ENCODE results near the gene HOXB7.

HOXB7 gene

DNA sequence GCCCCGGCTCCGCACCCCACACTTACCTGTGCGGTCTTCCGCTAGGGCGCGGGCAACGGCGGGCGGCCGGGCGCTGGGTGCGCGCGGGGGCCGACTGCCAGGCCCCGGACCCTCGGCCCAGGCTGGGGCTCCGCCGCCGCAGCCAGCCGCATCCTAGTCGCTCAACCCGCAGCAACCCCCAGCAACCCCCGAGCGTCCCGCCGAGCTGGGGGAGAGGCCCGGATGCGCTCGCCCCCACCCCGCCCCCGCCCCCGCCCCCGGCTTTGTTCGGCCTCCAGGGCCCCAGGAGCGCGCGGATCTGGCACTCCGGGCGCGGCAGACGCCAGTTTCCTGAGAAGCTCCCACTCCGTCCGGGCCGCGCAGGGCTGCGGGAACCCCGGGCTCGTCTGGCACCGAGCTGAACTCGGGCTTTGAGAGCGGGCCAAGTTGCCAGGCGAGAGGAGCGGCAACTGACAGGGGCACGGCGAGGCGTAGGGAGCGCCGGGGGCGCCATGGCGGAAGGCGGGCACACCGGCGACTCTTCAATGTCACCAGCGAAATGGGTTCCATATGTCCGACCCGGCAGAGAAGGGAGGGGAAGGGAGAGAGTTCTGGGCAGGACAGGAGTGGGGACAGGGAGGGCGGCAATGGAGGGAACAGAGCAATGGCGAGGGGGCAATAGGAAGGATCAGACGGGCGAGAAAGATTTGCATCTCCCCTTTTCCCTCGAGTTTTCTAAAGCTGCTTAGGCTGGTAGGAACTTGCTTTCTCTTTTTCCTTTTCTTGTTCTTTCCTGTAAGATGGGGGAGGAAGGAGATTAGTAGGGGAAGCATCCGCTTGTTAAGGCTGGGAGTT is 46.4 kb downstream of the HOXB7 start:
- DNase-seq = no peak

DNA sequence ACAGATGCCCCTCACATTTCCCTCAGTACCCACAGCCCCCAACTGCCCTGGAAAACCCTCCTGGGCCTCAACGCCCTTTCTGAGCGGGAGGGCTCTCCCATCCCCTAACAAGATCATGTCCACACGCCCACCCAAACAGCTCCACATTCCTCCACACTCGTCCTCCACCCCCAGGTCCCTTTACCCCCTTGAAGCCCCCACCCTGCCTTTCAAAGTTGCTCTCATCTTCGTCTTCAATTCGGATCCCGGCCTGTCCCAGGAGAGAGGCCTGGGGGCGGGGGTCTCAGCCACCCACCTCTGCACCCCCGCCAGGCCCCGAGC is 47.0 kb downstream of the HOXB7 start:
- DNase-seq = no peak

DNA sequence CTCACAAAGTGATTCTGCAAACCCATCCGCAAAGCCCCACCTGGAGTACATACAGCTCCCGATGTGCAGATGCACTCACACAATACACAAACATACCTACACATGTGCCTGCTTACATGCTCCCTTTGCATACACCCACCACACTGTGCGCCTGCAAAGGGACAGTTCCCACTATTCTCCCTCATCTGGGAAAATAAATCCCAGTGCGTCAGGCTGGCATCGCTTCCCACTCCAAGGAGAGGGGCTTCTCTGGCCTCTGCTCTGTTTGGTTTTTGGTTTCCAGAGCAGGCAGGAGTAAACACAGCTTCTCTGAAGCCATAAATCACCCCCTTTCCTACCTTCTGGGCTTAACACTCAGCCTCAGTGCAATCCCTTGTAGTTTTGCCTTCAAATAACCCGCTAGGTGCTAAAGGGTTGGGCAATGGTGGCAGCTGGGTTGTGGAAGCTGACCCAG is 47.4 kb downstream of the HOXB7 start:
- DNase-seq = no peak

DNA sequence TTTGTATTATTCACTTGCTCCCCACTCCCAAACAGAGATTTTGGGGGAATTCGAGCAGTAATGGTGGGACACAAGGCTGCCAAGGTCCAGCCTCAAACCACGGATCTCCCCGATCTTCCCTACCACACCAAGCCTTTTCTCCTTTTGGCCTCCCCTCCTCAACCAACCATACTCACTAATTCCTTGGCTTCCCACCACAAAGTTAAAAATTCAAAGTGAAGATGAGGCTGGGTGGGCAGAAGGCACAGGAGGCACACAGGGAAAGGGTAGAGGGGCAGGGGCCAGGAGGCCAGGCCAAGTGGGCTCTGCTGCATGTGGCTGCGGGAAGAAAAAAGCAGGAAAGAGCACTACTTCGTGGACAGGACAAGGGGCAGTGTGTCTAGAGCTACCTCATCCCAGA is 47.9 kb downstream of the HOXB7 start:
- DNase-seq = no peak

DNA sequence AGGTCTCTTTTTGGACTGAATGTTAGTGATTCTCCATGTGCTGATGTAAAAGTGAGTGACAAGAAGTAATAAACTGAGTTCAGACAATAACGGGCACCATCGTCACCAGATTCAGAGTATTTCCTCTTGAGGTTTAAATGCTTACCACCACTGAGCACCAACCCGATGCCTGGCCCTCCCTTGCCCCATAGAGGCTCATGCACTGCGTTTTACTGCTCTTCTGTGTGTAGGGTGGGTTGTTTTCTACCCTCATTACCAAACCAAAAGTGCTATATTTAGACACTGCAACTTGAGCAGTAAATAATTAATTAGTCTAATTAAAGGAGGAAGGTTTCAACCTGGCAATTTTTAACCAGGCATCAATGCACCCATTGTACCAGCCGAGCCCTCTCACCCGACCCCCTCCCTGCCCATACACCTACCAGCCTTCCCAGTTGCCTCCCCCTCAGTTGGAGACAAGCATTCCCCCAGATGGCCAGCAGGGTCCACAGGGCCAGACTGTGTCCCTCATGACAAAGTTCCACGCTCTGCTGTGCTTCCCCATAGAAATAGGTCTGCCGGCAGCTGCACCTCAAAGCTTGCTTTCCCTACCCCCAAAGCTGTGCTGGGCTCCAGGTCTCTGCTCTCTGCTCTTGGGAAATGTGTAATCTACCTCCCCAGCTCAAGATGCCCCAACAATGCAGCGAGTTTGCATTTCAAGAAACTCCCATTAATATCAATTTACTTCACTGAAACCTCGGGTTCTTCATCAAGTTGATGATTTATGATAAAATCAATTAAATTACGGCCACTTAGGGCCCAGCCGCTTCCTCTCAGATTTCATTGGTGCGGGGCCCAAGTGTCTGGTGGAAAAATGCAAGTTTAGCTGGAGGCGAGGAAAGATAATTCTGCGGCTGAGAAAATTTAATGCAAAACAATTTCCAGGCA is 48.7 kb downstream of the HOXB7 start:
- DNase-seq = no peak

DNA sequence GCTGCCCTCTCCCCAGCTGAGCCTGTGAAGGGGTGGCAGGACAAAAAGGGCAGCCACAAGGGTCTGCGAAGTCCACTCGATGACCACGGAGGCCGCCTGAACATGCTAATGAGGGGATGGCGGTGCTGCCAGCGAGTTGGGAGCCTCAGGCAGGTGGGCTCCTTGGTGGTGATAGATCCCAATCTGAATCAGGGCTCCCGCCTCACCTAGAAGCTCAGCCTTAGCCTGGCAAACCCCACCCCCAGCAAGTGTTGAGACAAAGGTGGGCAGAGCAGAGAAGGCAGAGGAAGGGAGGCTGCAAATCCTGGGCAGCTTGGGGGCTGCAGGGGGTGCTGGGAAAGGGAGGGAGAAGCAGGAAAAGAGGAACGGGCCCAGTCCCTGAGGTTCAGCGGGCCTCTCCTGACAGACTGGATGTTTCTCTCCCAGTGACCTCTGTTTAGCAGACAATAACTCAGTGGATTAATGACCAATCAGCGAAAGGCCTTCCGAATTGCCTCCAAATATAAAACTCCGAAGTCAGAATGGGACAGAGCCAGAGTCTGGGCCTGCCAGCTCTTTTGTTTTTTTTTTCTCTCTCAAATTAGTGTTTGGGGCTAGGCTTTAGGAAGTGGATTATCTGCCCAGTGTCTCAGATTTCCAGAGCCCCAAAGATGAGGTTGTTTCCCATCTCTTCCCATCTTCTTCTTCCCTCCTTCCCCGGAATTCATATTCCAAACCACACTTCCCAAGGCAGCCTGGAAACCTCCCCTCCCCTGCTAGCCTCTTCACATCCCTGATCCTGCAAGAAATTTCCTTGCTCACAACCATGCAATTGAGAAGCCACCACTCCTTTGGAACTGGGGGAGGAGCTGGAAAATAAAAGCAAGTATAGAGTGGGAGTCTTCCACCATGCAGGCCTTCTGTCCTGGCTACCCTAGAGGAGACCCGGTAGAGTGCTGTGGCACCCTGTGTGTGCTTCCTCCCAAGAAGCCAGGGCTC is 50.7 kb downstream of the HOXB7 start:
- DNase-seq = no peak

DNA sequence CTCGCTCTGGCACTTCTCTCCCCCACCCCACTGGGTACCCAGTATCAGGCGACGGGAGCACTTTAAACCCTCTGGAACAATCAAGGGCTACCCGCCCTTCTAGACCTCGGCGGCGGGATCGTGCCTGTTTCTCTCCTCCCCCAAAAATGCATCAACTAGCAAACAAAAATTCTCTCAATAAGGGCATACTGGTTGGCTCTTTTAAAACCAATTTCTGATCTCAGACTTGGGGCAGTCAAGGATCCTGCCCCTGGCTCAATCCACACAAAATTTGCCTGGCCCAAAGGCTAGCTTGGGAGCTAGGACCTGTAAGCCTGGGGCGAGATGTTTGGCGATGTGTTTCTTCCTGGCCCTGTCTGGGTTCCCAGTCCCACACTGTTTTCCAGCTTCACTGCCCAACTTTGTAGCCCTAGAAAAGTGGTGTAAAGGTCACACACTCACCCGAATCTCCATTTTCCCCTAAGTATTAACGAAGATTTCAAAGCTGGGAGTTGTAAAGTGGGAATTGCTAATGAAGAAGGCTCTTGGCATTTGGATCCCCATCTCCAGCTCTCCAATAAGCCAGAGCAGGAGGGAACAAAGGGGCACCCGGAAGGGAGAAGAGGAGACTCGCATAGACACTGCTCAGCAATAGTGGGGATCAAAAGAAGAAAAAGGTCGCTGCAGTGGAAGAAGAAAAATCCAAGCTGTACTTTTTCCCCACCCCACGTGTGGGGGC is 51.5 kb downstream of the HOXB7 start:
- DNase-seq = no peak

DNA sequence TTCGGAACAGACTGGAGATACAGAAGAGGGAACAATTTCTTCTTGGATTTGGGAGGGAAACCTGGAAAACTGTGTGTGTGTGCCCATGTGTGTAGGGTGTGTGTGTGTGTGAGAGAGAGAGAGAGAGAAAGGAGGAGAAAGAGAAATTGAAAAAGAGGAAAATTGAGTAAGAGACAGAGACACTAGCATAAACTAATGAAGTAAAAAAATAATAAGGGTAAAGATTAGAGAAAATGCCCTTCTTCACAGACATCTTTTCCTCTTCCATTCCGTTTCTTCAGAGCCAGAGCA is 52.0 kb downstream of the HOXB7 start:
- no peak for DNase-seq

DNA sequence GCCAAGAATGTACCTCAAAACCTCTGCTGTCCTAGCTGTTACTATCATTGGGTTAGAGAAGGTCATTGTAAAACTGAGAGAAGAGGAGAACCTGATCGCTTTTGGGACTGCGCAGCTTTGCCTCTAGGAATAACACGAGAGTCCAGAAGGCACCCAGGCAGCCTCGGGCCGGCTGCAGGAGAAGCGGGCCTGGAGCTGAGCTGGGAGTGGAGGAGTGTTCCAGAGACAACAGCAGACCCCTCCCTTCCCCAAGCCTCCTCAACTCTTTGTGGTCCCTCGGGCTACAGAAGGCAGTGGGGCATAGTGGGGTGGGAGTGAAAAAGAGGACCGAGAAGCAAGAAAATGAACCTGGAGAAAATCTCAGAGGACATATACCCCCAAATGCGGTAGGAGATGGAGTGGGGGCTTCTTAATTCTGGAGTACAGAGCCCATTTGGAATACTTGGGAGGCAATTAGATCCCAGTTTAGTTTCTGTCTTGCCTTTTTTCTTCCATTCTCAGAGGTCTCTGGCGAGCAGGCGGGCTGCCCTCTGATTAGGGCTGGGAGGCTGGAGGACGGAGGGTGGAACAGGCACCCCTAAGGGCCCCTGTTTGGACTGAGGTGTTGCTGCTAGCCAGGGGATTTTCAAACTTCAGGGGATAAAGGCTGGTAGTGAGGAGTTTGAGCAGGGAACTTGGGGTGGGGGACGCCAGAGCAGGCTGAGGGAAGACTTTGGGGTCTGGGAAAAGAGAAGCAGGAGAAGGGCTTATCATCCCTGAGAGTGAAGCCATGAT is 52.6 kb downstream of the HOXB7 start:
- no peak for DNase-seq
